Upper lobe of right lung (tissue), 1 donor: ENCODE results near the gene PEPD. TPM values are rescaled to one million over a fixed set of nuclear protein-coding genes. Genes with fewer than 3 reads are reported as not detected.

Experiments used
- ATAC-seq: fragments of 200-7000 bp; cut with Tn5 transposase; one replicate; pipeline ENCODE4 v1.9.1; 2020; ENCODE audit warnings: mild to moderate bottlenecking, moderate library complexity
- DNase-seq: peaks from one replicate; pipeline ENCODE4 v3.0.0-alpha.2; 2020
- H3K27ac ChIP-seq: fragments of 200-600 bp; one replicate; pipeline ENCODE4 v1.8.0; 2022
- H3K27me3 ChIP-seq: fragments of 200-600 bp; one replicate; pipeline ENCODE4 v1.8.0; 2022; ENCODE audit warnings: mild to moderate bottlenecking
- H3K36me3 ChIP-seq: fragments of 200-600 bp; one replicate; pipeline ENCODE4 v1.8.0; 2022
- H3K4me1 ChIP-seq: fragments of 200-600 bp; one replicate; pipeline ENCODE4 v1.8.0; 2022
- H3K4me3 ChIP-seq: fragments of 200-600 bp; one replicate; pipeline ENCODE4 v1.8.0; 2022; ENCODE audit warnings: mild to moderate bottlenecking
- H3K9me3 ChIP-seq: fragments of 200-600 bp; one replicate; pipeline ENCODE4 v1.8.0; 2022
- CTCF ChIP-seq: fragments of 200-600 bp; IDR thresholded peaks from one replicate; pipeline ENCODE4 v1.8.0; 2022; ENCODE audit warnings: antibody characterized with exemption
- intact Hi-C: fragments of 100-400 bp; cut with DNase I; formaldehyde crosslinking; loops from one replicate; pipeline ENCODE4 v1.11.0; 2022
- total RNA-seq: library from RNA; stranded (reverse); fragmentation: NEBNext Ultra II Directional; extraction: Animal tissue kit (Norgen Biotek cat#: 25700); gene quantifications from one replicate; pipeline ENCODE4 v1.2.1, GENCODE V29; 2021
- donor health status: DM: no; HTN: yes; CAD: no; lungs with severe emphysema.

Gene PEPD
- total RNA-seq, 1 donor from 2014 or later, result 78.4 TPM

GRCh38 chr19:33389421-33390100 lies 132.0 kb downstream of the PEPD start:
- Histone ChIP-seq H3K27me3 (no peaks in the 10 kb centered on the region), H3K27ac (peak overlapping the region; percentile 66), H3K36me3 (peaks cover 14% of the 10 kb centered on the region), H3K9me3 (no peaks in the 10 kb centered on the region), H3K4me1 (peaks cover 56% of the 10 kb centered on the region), H3K4me3 (no peak overlapping the region)
- DNase-seq (peak; percentile 64), ATAC-seq (no peak)
- intact Hi-C loops, result no loop called here
- no peak for TF ChIP-seq CTCF

- peaks cover 49% of the 10 kb centered on the region for H3K4me1 ChIP-seq
- no peak overlapping the region for H3K4me3 ChIP-seq
- H3K36me3 ChIP-seq, result peaks cover 14% of the 10 kb centered on the region
- no peaks in the 10 kb centered on the region for H3K9me3 ChIP-seq
- no peak for ATAC-seq
- DNase-seq, result peak; percentile 64
- H3K27ac ChIP-seq, result peak overlapping the region; percentile 66
- no peaks in the 10 kb centered on the region for H3K27me3 ChIP-seq
- TF ChIP-seq CTCF, result no peak
- intact Hi-C loops, result no loop called here
Measured at GRCh38 chr19:33388725-33389420, 132.7 kb downstream of the PEPD start.

GRCh38 chr19:33388231-33388724 lies 133.3 kb downstream of the PEPD start:
- peaks cover 45% of the 10 kb centered on the region for H3K4me1 ChIP-seq
- no peak overlapping the region for H3K4me3 ChIP-seq
- intact Hi-C loops, result no loop called here
- H3K27ac ChIP-seq, result peak overlapping the region; percentile 66
- H3K36me3 ChIP-seq, result peaks cover 14% of the 10 kb centered on the region
- DNase-seq (peak; percentile 65), ATAC-seq (no peak)
- no peaks in the 10 kb centered on the region for H3K9me3 ChIP-seq
- TF ChIP-seq CTCF, result no peak
- H3K27me3 ChIP-seq, result no peaks in the 10 kb centered on the region

GRCh38 chr19:33387351-33388230 lies 134.0 kb downstream of the PEPD start:
- H3K4me3 ChIP-seq, result no peak overlapping the region
- ATAC-seq, result no peak
- no peak overlapping the region for H3K27ac ChIP-seq
- peaks cover 14% of the 10 kb centered on the region for H3K36me3 ChIP-seq
- intact Hi-C loops, result no loop called here
- no peak for DNase-seq
- peaks cover 43% of the 10 kb centered on the region for H3K4me1 ChIP-seq
- H3K27me3 ChIP-seq, result no peaks in the 10 kb centered on the region
- H3K9me3 ChIP-seq, result no peaks in the 10 kb centered on the region
- no peak for TF ChIP-seq CTCF

GRCh38 chr19:33386361-33386858 lies 135.2 kb downstream of the PEPD start:
- Histone ChIP-seq H3K27ac (no peak overlapping the region), H3K36me3 (peaks cover 14% of the 10 kb centered on the region), H3K4me1 (peaks cover 31% of the 10 kb centered on the region), H3K27me3 (no peaks in the 10 kb centered on the region), H3K4me3 (no peak overlapping the region), H3K9me3 (no peaks in the 10 kb centered on the region)
- TF ChIP-seq CTCF, result no peak
- DNase-seq (no peak), ATAC-seq (no peak)
- intact Hi-C loops, result no loop called here
